GOT3 (cell line): ENCODE results near the gene HPF1.
"Not testable (repeated sequence)": the region's sequence is repeated elsewhere in the genome, so short reads cannot be mapped to it uniquely, and the experiment has no call there.

Experiments
- DNase-seq: peaks from one replicate; lab custom pipeline; 2025; ENCODE audit warnings: mixed read lengths; lab: John Stamatoyannopoulos, UW

HPF1 gene

DNA sequence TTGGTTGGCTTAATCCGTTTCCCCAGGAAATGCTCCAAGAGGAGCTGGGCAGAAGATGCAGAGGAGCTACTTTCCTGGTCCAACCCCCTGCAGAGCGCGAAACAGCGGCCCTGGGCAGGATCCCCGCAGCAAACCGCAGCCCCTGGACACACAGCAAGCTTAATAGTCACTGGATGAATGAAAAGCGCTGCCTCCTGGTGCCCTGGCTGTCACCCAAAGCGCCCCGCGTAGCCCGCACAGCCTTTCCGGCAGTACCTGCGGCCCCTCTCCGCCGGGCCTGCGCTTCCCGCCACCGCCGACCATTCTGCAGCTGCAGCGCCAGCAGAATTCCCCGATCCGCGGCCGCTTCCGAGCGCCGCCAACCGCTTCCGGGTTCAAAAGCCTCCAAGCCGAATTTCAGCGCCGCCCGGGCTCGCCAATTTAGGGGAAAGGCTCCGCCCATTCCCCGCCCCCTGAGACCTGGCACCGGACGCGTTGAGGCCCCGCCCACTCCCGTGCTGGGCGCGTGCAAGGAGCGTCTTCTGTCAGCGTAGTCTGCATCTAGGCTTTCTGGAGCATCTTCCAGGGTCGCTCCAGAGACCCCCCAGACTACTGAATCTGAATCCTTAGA is at the start of gene HPF1:
Gene HPF1, minus strand, starts transcription at position 370 of the 610 bp plus-strand sequence. Its CDS starts 67 bp downstream, at position 303.
- peak; percentile 51 for DNase-seq

- not testable (repeated sequence) for DNase-seq
Observed at GRCh38 chr4:169806770-169807169, 49.0 kb upstream of the HPF1 start.

DNA sequence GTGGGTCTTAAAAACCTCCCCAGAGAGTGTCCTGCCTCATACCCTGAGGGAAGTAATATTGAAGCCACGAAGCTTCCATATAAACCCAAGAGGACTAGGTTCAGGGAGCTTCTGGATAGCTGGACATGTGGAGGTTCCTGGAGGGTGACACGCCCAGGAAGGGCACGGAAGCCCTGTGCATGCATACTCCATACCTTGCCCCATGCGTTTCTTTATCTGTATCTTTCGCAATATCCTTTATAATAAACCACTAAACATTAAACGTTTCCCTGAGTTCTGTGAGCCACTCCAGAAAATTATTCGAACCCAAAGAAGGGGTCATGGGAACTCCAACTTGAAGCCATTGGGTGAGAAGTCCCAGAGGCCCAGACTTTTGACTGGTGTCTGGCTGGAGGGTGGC is 45.7 kb upstream of the HPF1 start:
- DNase-seq, result no peak

GRCh38 chr4:169802873-169803272 is 45.1 kb upstream of the HPF1 start:
- DNase-seq, result no peak

DNA sequence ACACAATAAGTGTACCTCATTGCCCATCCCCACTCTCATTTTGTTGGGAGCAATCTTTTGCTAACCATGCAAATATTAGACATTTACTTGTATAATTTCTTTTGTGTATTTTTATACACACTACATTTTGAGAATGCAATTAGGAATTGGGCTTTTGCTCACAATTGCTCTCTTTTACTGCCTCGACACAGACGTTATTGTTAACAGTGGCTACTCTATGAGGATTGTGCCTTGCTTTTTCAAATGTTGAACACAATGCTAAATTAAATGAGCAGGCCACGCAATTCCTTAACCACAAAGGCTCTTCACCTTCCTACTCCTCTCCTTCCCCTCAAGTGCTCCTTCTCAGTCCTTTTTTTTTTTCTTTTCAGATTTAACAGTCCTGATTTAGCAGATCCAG is 42.8 kb upstream of the HPF1 start:
- DNase-seq, result no peak

- no peak for DNase-seq
Observed at GRCh38 chr4:169799260-169799659, 41.5 kb upstream of the HPF1 start.

- DNase-seq, result no peak
Observed at GRCh38 chr4:169795585-169795984, 37.8 kb upstream of the HPF1 start.

DNA sequence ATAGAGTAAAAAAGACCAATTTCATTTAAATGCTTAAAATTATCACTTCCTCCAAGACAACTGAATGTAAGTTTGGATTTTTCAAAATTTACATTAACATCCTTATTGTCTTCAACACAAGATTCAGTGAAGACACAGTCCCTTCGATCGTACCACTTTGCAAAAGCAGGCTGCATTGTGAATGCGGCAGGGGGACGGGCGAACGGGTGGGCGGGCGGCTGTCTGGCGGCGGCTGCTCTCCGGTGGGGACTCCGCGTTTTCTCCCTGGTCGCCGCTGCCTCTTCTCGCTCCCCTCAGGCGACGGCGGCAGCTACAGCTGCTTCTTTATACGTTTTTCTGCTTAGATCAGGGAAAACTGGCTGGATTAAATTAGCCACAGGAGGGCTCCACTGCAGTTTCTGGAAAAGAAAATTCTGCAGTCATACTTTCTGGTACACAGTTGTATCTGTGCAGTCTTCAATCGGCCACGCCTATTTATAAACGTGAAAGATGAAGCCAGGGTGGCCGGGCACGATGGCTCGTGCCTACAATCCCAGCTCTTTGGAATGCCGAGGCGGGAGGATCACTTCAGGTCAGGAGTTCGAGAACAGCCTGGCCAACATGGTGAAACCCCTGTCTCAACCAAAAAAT is 33.9 kb upstream of the HPF1 start:
- DNase-seq, result no peak

DNA sequence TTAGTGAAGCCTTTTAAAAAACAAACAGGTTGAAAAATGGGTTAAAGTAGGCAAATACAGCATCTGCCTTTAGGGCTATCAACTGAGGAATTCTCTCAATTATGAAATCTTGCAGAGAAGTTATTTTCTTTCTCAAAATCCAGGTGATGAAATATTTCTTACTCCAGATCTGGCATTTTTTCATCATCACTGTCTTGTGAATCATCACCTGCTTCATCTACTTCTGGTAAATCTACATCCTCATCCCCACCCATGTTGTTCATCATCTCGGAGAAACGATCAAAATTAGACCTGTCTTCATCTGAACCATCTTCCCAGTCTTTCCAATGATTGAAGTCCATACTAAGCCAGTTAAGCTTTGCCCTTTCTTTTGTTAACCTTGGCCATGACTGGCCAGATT is 33.3 kb upstream of the HPF1 start:
- no peak for DNase-seq

GRCh38 chr4:169774466-169775445 is 17.0 kb upstream of the HPF1 start:
- DNase-seq, result no peak

DNA sequence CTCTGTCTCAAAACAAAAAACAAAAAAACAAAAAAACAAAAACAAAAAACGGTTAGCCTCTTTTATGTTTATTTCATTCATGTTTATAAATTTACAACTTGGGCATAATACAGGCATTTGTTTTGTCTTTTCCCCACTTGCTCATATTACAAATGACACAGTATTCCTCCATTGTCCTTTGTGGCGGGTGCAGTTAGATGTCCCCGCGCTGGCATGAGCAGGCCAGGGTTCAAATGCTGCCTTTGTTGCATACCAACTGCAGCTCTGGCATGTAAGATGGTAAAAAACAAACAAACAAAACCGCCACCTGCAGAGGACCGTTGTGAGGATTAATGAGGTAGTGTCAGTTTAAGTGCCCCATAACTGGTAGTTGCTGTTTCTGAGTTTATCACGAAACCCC is 16.1 kb upstream of the HPF1 start:
- no peak for DNase-seq

DNA sequence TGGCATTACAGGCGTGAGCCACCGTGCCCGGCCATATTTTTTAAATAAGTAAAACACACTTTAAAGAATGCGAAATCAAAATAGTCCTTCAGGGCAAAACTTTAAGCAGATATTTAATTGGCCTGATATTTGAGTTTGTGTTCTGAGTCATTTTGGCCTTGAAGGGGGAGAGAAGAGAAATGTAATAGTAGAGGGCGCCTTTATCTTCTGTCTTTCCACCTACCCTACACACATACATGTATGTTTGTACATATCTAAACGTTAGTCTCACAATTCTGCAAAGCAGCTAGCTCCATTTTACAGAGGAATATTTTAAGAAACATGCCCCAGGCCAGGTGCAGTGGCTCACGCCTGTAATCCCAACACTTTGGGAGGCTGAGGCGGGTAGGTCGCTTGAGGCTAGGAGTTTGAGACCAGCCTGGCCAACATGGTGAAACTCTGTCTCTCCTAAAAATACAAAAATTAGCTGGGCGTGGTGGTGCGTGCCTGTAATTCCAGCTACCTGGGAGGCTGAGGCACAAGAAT is 13.9 kb upstream of the HPF1 start:
- DNase-seq, result not testable (repeated sequence)

DNA sequence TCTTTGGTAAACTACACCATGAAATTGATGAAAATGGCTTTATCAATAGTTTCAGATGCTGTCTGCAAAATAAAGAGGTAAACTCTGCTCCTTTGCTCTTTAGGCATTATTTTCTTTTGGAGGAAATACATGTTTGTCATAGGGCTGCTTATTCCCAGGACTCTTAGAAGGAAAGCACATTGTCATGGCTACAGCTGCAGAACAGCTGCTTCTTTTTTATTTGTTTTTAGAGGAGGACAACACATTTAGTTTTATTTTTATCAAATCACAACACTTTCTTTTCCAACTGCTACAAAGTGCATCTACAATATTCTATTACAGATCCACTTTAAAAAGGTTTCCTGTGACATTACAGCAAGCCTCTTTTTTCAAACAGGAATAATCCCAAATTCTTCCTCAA is 12.7 kb upstream of the HPF1 start:
- DNase-seq, result no peak

- DNase-seq, result no peak
Observed at GRCh38 chr4:169768385-169768784, 10.6 kb upstream of the HPF1 start.

DNA sequence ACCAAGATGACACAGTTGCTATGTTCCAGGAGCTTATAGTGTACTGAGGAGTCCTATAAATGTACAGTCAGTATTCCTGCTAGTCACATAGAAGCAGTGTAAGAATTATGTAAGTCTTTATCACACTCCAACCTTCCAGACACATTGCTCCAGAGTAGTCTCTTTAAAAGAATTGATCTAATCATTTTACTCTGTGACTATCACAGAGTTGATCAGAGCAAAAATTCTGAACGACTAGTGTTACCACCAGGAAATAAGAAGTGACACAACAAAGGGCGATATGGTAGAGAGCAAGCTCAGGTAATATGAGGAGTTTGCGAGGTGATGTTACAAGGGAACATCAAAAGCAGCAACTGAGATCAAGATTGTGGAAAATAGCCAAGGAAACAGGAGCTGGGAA is 9.0 kb upstream of the HPF1 start:
- DNase-seq, result no peak

DNA sequence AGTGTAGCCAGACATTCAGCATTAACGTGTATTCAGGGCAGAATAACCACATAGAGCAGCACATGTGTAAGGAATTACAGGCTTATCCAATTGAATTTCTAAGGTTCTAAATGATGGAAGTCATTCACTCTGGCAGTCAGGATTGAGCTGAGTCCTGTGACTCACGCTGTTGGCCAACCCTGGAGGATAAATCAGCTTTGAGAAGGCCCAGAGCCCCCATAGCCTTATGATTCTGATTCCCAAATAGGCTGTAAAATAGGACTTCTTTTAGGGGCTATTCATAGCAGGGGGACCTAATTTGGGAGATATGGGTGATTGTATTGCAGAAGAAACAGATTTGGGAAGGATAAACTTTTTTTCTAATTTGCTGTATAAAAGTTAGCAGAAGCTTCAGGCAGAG is 8.1 kb upstream of the HPF1 start:
- DNase-seq, result no peak

- no peak for DNase-seq
Observed at GRCh38 chr4:169761846-169762245, 4.1 kb upstream of the HPF1 start.

DNA sequence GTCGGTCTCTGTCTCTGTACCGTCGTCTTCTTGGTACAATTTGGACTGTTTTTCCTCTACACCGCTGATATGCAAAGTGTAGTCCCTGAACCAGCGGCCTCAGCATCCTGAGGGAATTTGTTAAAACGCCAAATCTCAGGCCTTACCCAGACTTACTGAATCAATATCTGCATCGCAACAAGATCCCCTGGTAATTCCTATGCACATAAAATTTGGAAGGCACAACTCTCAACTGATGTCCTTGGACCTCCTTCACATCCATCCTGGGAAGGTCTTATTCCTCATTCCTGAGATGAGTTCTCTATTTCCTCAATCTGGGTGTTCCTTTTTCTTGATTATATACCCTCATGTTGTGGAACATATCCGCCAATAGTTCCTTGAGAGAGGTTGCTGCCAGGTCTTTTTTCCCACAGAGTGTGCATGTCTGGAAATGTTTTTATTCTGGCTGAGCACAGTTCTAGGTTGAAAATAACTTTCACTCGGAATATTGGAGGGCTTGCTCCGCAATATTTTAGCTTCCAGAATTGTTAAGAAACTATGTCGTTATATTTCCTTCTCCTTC is 738 bp upstream of the HPF1 start:
- no peak for DNase-seq

- no peak for DNase-seq
Observed at GRCh38 chr4:169756971-169757574, 671 bp downstream of the HPF1 start.

- no peak for DNase-seq
Observed at GRCh38 chr4:169745291-169745690, 12.5 kb downstream of the HPF1 start.

- DNase-seq, result no peak
Observed at GRCh38 chr4:169744601-169745000, 13.1 kb downstream of the HPF1 start.

DNA sequence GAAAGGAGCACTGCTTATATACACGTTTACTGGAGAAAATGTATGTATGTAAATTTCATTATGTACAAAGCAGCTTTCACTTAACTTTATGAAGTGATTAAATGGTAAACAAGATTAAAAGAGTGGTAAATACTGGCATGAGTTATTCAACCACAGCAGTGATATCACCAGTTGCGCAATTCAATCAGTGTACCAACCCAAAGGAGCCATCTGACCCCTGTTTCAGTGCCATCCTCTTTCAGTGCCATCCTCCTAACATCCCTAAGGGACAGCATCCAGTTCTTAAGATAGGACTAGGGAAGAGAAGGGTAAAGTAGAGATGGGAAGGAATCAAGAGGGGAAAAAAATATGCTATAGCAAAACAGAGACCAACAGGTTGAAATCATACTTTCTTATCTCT is 16.2 kb downstream of the HPF1 start:
- DNase-seq, result no peak
